OCI-LY7 (cell line): ENCODE results near the gene MRAS. TPM values are rescaled to one million over a fixed set of nuclear protein-coding genes. Genes with fewer than 3 reads are reported as not detected.
A peak's percentile ranks its signal among the peaks of the same experiment; 100 is the strongest.

ENCODE experiments used
- BruUV-seq: library from RNA; stranded (reverse); fragments of 400-500 nt; replicated peaks from 2 replicates; lab custom pipeline; 2021; lab: Mats Ljungman, UMichigan
- CTCF ChIA-PET: fragments of 300-600 bp; sonication (Branson Sonifier 250); formaldehyde crosslinking; loops from one replicate; lab custom pipeline; 2022; ENCODE audit warnings: antibody characterized with exemption; ENCODE audit not compliant: unreplicated experiment; lab: Charles Lee
- POLR2A ChIA-PET: fragments of 300-600 bp; sonication (Branson Sonifier 250); formaldehyde crosslinking; loops from one replicate; lab custom pipeline; 2022; ENCODE audit warnings: antibody characterized with exemption; lab: Charles Lee
- DNase-seq: peaks from one replicate; pipeline ENCODE4 v3.0.0-alpha.2; 2015; ENCODE audit warnings: low spot score
- H2AFZ ChIP-seq: fragments of 200-600 bp; sonication (generic), shearing (Covaris generic); 2 replicates; pipeline ENCODE4 v1.6.1; 2014; ENCODE audit warnings: mild to moderate bottlenecking, antibody characterized with exemption, low read length, moderate library complexity
- H3K27ac ChIP-seq: fragments of 200-600 bp; sonication (generic); 2 replicates; pipeline ENCODE4 v1.5.1; 2014; ENCODE audit warnings: mixed run types, low read depth, mild to moderate bottlenecking, moderate library complexity, low read length, inconsistent platforms; ENCODE audit not compliant: poor library complexity, severe bottlenecking
- H3K36me3 ChIP-seq: fragments of 200-600 bp; sonication (generic); 2 replicates; pipeline ENCODE4 v1.6.1; 2014; ENCODE audit warnings: mild to moderate bottlenecking, antibody characterized with exemption, low read length, moderate library complexity, mixed read lengths; ENCODE audit not compliant: insufficient read depth
- H3K4me1 ChIP-seq: fragments of 200-600 bp; sonication (generic); 2 replicates; pipeline ENCODE4 v1.5.1; 2014; ENCODE audit warnings: mild to moderate bottlenecking, low read length; ENCODE audit not compliant: insufficient read depth, poor library complexity, severe bottlenecking
- H3K4me2 ChIP-seq: fragments of 200-600 bp; sonication (generic); 2 replicates; pipeline ENCODE4 v1.6.1; 2014; ENCODE audit warnings: mild to moderate bottlenecking, low read length
- H3K4me3 ChIP-seq: fragments of 200-600 bp; sonication (generic); 2 replicates; pipeline ENCODE4 v1.5.1; 2014; ENCODE audit warnings: mild to moderate bottlenecking, low read depth, low read length; ENCODE audit not compliant: poor library complexity, severe bottlenecking
- H3K79me2 ChIP-seq: fragments of 200-600 bp; sonication (generic); 2 replicates; pipeline ENCODE4 v1.6.1; 2016; ENCODE audit warnings: low read depth, mild to moderate bottlenecking, low read length, moderate library complexity, mixed read lengths; ENCODE audit not compliant: insufficient read depth
- H3K9me2 ChIP-seq: fragments of 200-600 bp; sonication (generic); 2 replicates; pipeline ENCODE4 v1.6.1; 2016; ENCODE audit warnings: mild to moderate bottlenecking, low read length, mixed read lengths; ENCODE audit not compliant: insufficient read depth
- H3K9me3 ChIP-seq: fragments of 200-600 bp; sonication (generic); 2 replicates; pipeline ENCODE4 v1.6.1; 2014; ENCODE audit warnings: mild to moderate bottlenecking, mixed run types, low read length, mixed read lengths
- H4K20me1 ChIP-seq: fragments of 200-600 bp; sonication (generic); 2 replicates; pipeline ENCODE4 v1.6.1; 2014; ENCODE audit warnings: mild to moderate bottlenecking, antibody characterized with exemption, low read length, moderate library complexity, mixed read lengths; ENCODE audit not compliant: insufficient read depth
- EZH2phosphoT487 ChIP-seq: fragments of 200-600 bp; sonication (generic); IDR thresholded peaks from 2 replicates; pipeline ENCODE4 v1.6.1; 2018; ENCODE audit warnings: low read depth, borderline replicate concordance, mild to moderate bottlenecking, mixed run types, antibody characterized with exemption, low read length, moderate library complexity, mixed read lengths
- intact Hi-C: fragments of 100-400 bp; cut with micrococcal nuclease; formaldehyde crosslinking; loops from one replicate; pipeline ENCODE4 v1.10.0; 2022; ENCODE audit not compliant: unreplicated experiment
- total RNA-seq, 2 experiments: library from RNA; depleted of rRNA in 1 of 2; stranded (reverse); fragments of >200 nt in 1 of 2; shearing (Covaris generic) in 1 of 2; gene quantifications; 2 replicates each; pipeline ENCODE4 v1.2.3, GENCODE V29; 2014 to 2022
- TF ChIP-seq, protein P1 (sequence below): fragments of 200-600 bp; sonication (generic); conservative IDR thresholded peaks from 2 replicates; pipeline ENCODE4 v1.5.1; 2014; ENCODE audit warnings: mild to moderate bottlenecking, antibody characterized with exemption, low read length, moderate library complexity, mixed read lengths

Gene MRAS
- total RNA-seq, 2 experiments from 2014 or later: not detected

DNA sequence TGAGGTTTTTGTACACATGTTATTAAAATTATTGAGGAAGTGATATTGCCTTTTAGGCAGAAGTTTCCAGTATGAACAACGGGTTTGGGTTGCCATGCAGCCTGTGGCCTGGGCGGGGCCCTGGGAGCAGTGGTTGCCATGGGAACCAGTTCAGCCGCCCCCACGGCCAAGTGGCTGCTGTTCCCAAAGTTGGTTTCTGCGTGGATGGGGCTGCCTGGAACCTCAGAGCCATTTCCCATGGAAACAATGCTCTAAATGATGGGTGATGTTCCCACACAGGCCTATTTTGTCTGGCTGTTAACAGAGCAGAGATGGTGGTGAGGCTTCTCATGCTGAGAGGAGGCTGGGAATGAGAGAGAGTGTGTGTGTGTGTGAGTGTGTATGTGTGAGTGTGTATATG, 19.5 kb downstream of the MRAS start:
- Histone ChIP-seq H3K27ac (no peak overlapping the region), H3K9me3 (no peaks in the 10 kb centered on the region), H3K79me2 (no peaks in the 10 kb centered on the region), H3K9me2 (no peaks in the 10 kb centered on the region), H3K4me1 (peaks cover 17% of the 10 kb centered on the region), H4K20me1 (no peaks in the 10 kb centered on the region), H3K36me3 (no peaks in the 10 kb centered on the region), H3K4me3 (no peak overlapping the region), H3K4me2 (no peak overlapping the region), H2AFZ (no peak overlapping the region)
- intact Hi-C loops: no loop called here
- ChIA-PET POLR2A (interaction anchor here (0.6 kb wide), 1 partner anchor 403 kb away, joined by 3 read pairs; no protein-coding TSS in a partner anchor), CTCF (no interaction called here)
- TF ChIP-seq EZH2phosphoT487: no peak
- TF ChIP-seq, protein P1, sequence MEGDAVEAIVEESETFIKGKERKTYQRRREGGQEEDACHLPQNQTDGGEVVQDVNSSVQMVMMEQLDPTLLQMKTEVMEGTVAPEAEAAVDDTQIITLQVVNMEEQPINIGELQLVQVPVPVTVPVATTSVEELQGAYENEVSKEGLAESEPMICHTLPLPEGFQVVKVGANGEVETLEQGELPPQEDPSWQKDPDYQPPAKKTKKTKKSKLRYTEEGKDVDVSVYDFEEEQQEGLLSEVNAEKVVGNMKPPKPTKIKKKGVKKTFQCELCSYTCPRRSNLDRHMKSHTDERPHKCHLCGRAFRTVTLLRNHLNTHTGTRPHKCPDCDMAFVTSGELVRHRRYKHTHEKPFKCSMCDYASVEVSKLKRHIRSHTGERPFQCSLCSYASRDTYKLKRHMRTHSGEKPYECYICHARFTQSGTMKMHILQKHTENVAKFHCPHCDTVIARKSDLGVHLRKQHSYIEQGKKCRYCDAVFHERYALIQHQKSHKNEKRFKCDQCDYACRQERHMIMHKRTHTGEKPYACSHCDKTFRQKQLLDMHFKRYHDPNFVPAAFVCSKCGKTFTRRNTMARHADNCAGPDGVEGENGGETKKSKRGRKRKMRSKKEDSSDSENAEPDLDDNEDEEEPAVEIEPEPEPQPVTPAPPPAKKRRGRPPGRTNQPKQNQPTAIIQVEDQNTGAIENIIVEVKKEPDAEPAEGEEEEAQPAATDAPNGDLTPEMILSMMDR: no peak
- peak; percentile 5 for DNase-seq
- BruUV-seq: no TSS peak

- no peaks in the 10 kb centered on the region for H3K36me3 ChIP-seq
- no TSS peak for BruUV-seq
- H3K4me2 ChIP-seq: no peak overlapping the region
- H3K4me3 ChIP-seq: no peak overlapping the region
- intact Hi-C loops: no loop called here
- CTCF ChIA-PET: no interaction called here
- no peak overlapping the region for H2AFZ ChIP-seq
- H3K79me2 ChIP-seq: no peaks in the 10 kb centered on the region
- H3K9me3 ChIP-seq: no peaks in the 10 kb centered on the region
- no peak overlapping the region for H3K27ac ChIP-seq
- POLR2A ChIA-PET: interaction anchor here (0.6 kb wide), 1 partner anchor 1879 kb away, joined by 3 read pairs; no protein-coding TSS in a partner anchor
- no peaks in the 10 kb centered on the region for H3K9me2 ChIP-seq
- no peak for DNase-seq
- TF ChIP-seq EZH2phosphoT487: no peak
- TF ChIP-seq, protein P1: no peak
- H3K4me1 ChIP-seq: peaks cover 17% of the 10 kb centered on the region
- no peaks in the 10 kb centered on the region for H4K20me1 ChIP-seq
These were observed 20.9 kb downstream of the MRAS start for GRCh38 chr3:138369151-138369900.

GRCh38 chr3:138370321-138370720, 21.9 kb downstream of the MRAS start:
- TF ChIP-seq, protein P1: no peak
- no peak for TF ChIP-seq EZH2phosphoT487
- Histone ChIP-seq H3K9me3 (no peaks in the 10 kb centered on the region), H4K20me1 (no peaks in the 10 kb centered on the region), H3K36me3 (no peaks in the 10 kb centered on the region), H3K79me2 (no peaks in the 10 kb centered on the region), H3K4me3 (no peak overlapping the region), H3K9me2 (no peaks in the 10 kb centered on the region), H3K4me1 (peaks cover 17% of the 10 kb centered on the region), H3K4me2 (no peak overlapping the region), H3K27ac (no peak overlapping the region), H2AFZ (no peak overlapping the region)
- POLR2A ChIA-PET: interaction anchor here (0.7 kb wide), 1 partner anchor 1458 kb away, joined by 3 read pairs; no protein-coding TSS in a partner anchor
- BruUV-seq: no TSS peak
- no peak for DNase-seq
- intact Hi-C loops: no loop called here
- CTCF ChIA-PET: no interaction called here
